H7 (cell line): ENCODE measurements around the gene INSYN1. TPM values are rescaled to one million over a fixed set of nuclear protein-coding genes. Genes with fewer than 3 reads are reported as not detected.
"Not testable (repeated sequence)": the region's sequence is repeated elsewhere in the genome, so short reads cannot be mapped to it uniquely, and the experiment has no call there.

ENCODE experiments used
- DNase-seq: peaks from one replicate; pipeline ENCODE4 v3.0.0; 2012
- H3K27me3 ChIP-seq: 2 replicates; pipeline ENCODE4 v1.6.0; 2011; ENCODE audit warnings: mild to moderate bottlenecking, low read length; ENCODE audit not compliant: control insufficient read depth, insufficient read depth
- H3K36me3 ChIP-seq: replicated peaks from 2 replicates; pipeline ENCODE4 v1.5.1; 2011; ENCODE audit warnings: low read length; ENCODE audit not compliant: control insufficient read depth, insufficient read depth
- H3K4me3 ChIP-seq: 2 replicates; pipeline ENCODE4 v1.5.1; 2011; ENCODE audit warnings: low read depth, mild to moderate bottlenecking, control low read depth, low read length, moderate library complexity; ENCODE audit not compliant: insufficient read depth
- total RNA-seq: library from RNA; depleted of rRNA; stranded (reverse); fragments of >200 nt; shearing (Covaris generic); gene quantifications from 2 replicates; pipeline ENCODE4 v1.2.3, GENCODE V29; 2014; rRNA removed

INSYN1 gene
- 4.5 and 5.1 TPM in 2 replicates for total RNA-seq

GRCh38 chr15:73753250-73754130, at the start of gene INSYN1:
INSYN1 (minus strand) TSS chr15:73753351; CDS start chr15:73751130, 2,221 bp downstream.
- DNase-seq, result peak; percentile 87
- H3K4me3 ChIP-seq, result peak within 1 kb of the TSS; percentile 71
- peaks cover 14% of the 10 kb centered on the region for H3K27me3 ChIP-seq
- no peaks in the 10 kb centered on the region for H3K36me3 ChIP-seq

GRCh38 chr15:73802431-73803041, 49.4 kb upstream of the INSYN1 start:
- H3K4me3 ChIP-seq, result no peak overlapping the region
- no peaks in the 10 kb centered on the region for H3K27me3 ChIP-seq
- DNase-seq, result no peak
- H3K36me3 ChIP-seq, result no peaks in the 10 kb centered on the region

- DNase-seq, result no peak
- no peaks in the 10 kb centered on the region for H3K27me3 ChIP-seq
These were observed 47.7 kb upstream of the INSYN1 start for GRCh38 chr15:73800662-73801345.

GRCh38 chr15:73799466-73799865, 46.3 kb upstream of the INSYN1 start:
- DNase-seq, result no peak
- H3K36me3 ChIP-seq, result no peaks in the 10 kb centered on the region
- H3K27me3 ChIP-seq, result no peaks in the 10 kb centered on the region
- H3K4me3 ChIP-seq, result no peak overlapping the region

More at GRCh38 chr15:73800662-73801345, 47.7 kb upstream of the INSYN1 start:
- no peaks in the 10 kb centered on the region for H3K36me3 ChIP-seq
- H3K4me3 ChIP-seq, result no peak overlapping the region

- H3K36me3 ChIP-seq, result no peaks in the 10 kb centered on the region
- no peak for DNase-seq
- no peak overlapping the region for H3K4me3 ChIP-seq
- H3K27me3 ChIP-seq, result no peaks in the 10 kb centered on the region
These were observed 44.4 kb upstream of the INSYN1 start for GRCh38 chr15:73797366-73798158.

GRCh38 chr15:73796331-73796831, 43.2 kb upstream of the INSYN1 start:
- H3K4me3 ChIP-seq, result no peak overlapping the region
- no peaks in the 10 kb centered on the region for H3K27me3 ChIP-seq
- DNase-seq, result no peak
- no peaks in the 10 kb centered on the region for H3K36me3 ChIP-seq

- H3K27me3 ChIP-seq, result no peaks in the 10 kb centered on the region
- DNase-seq, result no peak
- H3K4me3 ChIP-seq, result no peak overlapping the region
- no peaks in the 10 kb centered on the region for H3K36me3 ChIP-seq
These were observed 41.4 kb upstream of the INSYN1 start for GRCh38 chr15:73794443-73795133.

- DNase-seq, H3K4me3 ChIP-seq, H3K36me3 ChIP-seq, H3K27me3 ChIP-seq: not testable (repeated sequence)
These were observed 39.9 kb upstream of the INSYN1 start for GRCh38 chr15:73792899-73793541.

- Histone ChIP-seq H3K4me3 (no peak overlapping the region), H3K27me3 (no peaks in the 10 kb centered on the region), H3K36me3 (no peaks in the 10 kb centered on the region)
- DNase-seq, result no peak
These were observed 39.3 kb upstream of the INSYN1 start for GRCh38 chr15:73792415-73792814.

- DNase-seq, result no peak
- no peaks in the 10 kb centered on the region for H3K27me3 ChIP-seq
- H3K4me3 ChIP-seq, result no peak overlapping the region
These were observed 36.5 kb upstream of the INSYN1 start for GRCh38 chr15:73789521-73790240.

GRCh38 chr15:73787621-73788020, 34.5 kb upstream of the INSYN1 start:
- Histone ChIP-seq H3K27me3 (no peaks in the 10 kb centered on the region), H3K4me3 (no peak overlapping the region), H3K36me3 (no peaks in the 10 kb centered on the region)
- no peak for DNase-seq

More at GRCh38 chr15:73789521-73790240, 36.5 kb upstream of the INSYN1 start:
- H3K36me3 ChIP-seq, result no peaks in the 10 kb centered on the region

- Histone ChIP-seq H3K4me3 (no peak overlapping the region), H3K27me3 (no peaks in the 10 kb centered on the region)
- DNase-seq, result peak; percentile 88
These were observed 33.4 kb upstream of the INSYN1 start for GRCh38 chr15:73786538-73786937.

More at GRCh38 chr15:73786538-73786937, 33.4 kb upstream of the INSYN1 start:
- H3K36me3 ChIP-seq, result no peaks in the 10 kb centered on the region
